ENCODE data around the gene SCGN. TPM values are rescaled to one million over a fixed set of nuclear protein-coding genes. Genes with fewer than 3 reads are reported as not detected.

SCGN gene
- total and polyA plus RNA-seq, 9 of the 15 experiments (the other 6 are each of a cell fraction or from before 2014, with no cell fraction given): not detected

GRCh38 chr6:25694366-25694765 is 42.4 kb downstream of the SCGN start (continued):
- TF ChIP-seq ESRRA (IDR thresholded peaks at IDR 0.05; ENCODE audit: borderline replicate concordance, low read depth) (no peak), POU5F1 (IDR thresholded peaks at IDR 0.05; ENCODE audit: borderline replicate concordance, low read depth, low read length, partially characterized antibody) (no peak)

GRCh38 chr6:25695671-25696070 is 43.7 kb downstream of the SCGN start:
- Histone ChIP-seq H3K4me1 (replicated peaks in 1 of 2; ENCODE audit: control insufficient read depth in 2 of 2, insufficient read depth in 2 of 2, low read length in 2 of 2) (peaks cover 0 to 7% of the 10 kb centered on the region in 2 experiments; a peak in 2 of 5 replicates), H3K27ac (ENCODE audit: extremely low read depth, low read depth, low read length) (no peak overlapping the region), H3K9me3 (replicated peaks; ENCODE audit: control insufficient read depth, insufficient read depth, low read depth, low read length) (no peaks in the 10 kb centered on the region), H3K4me3 (no peak overlapping the region), H3K9me1 (ENCODE audit: control insufficient read depth, insufficient read depth, low read length) (no peaks in the 10 kb centered on the region), H3K27me3 (ENCODE audit: control insufficient read depth in 2 of 2, insufficient read depth in 2 of 2, low read length in 2 of 2) (peaks cover 0 to 5% of the 10 kb centered on the region in 2 experiments; a peak in 2 of 5 replicates), H3K9ac (ENCODE audit: insufficient read depth in 1 of 2, low read depth in 2 of 2, low read length in 2 of 2) (no peak overlapping the region), H3K4me2 (ENCODE audit: insufficient read depth, low read length) (no peak overlapping the region), H3K79me2 (ENCODE audit: control insufficient read depth, insufficient read depth, low read length) (no peaks in the 10 kb centered on the region), H4K20me1 (replicated peaks; ENCODE audit: control insufficient read depth, insufficient read depth, low read length) (no peaks in the 10 kb centered on the region), H3K36me3 (ENCODE audit: control insufficient read depth, insufficient read depth, low read length) (no peaks in the 10 kb centered on the region), H2AFZ (ENCODE audit: low read depth, low read length) (no peak overlapping the region)
- ChIA-PET POLR2A (interaction anchor here (1.1 kb wide), 1 partner anchor 11 kb away, joined by 4 read pairs; no protein-coding TSS in a partner anchor), CTCF (ENCODE audit: low intra/inter-chr PET ratio) (no interaction called here)
- no TSS peak for BruUV-seq (replicated peaks)
- no peak for ATAC-seq
- intact Hi-C loops (cut with micrococcal nuclease): no loop called here
- in situ Hi-C loops (cut with MboI): no loop called here
- TF ChIP-seq ZNF668 (CRISPR knock-in tag; IDR thresholded peaks at IDR 0.05) (no peak), EGR1 (conservative IDR thresholded peaks at IDR 0.05) (no peak), PTTG1 (tag; IDR thresholded peaks at IDR 0.05; ENCODE audit: low read depth) (no peak), ZNF3 (CRISPR knock-in tag; IDR thresholded peaks at IDR 0.05) (no peak), CHAMP1 (IDR thresholded peaks at IDR 0.05) (no peak), GABPB1 (CRISPR knock-in tag; IDR thresholded peaks at IDR 0.05) (no peak), ZFP36 (IDR thresholded peaks at IDR 0.05; ENCODE audit: low read depth, low read length, partially characterized antibody) (no peak), ZNF76 (CRISPR knock-in tag; IDR thresholded peaks at IDR 0.05; ENCODE audit: borderline replicate concordance) (no peak), ZBTB2 (IDR thresholded peaks at IDR 0.05) (no peak), POLR2AphosphoS5 (IDR thresholded peaks at IDR 0.05; ENCODE audit: control insufficient read depth, insufficient read depth, low read depth, low read length) (no peak)
- TF ChIP-seq, protein P1, sequence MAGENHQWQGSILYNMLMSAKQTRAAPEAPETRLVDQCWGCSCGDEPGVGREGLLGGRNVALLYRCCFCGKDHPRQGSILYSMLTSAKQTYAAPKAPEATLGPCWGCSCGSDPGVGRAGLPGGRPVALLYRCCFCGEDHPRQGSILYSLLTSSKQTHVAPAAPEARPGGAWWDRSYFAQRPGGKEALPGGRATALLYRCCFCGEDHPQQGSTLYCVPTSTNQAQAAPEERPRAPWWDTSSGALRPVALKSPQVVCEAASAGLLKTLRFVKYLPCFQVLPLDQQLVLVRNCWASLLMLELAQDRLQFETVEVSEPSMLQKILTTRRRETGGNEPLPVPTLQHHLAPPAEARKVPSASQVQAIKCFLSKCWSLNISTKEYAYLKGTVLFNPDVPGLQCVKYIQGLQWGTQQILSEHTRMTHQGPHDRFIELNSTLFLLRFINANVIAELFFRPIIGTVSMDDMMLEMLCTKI (IDR thresholded peaks at IDR 0.05; ENCODE audit: partially characterized antibody): no peak
- TF ChIP-seq, protein P2, sequence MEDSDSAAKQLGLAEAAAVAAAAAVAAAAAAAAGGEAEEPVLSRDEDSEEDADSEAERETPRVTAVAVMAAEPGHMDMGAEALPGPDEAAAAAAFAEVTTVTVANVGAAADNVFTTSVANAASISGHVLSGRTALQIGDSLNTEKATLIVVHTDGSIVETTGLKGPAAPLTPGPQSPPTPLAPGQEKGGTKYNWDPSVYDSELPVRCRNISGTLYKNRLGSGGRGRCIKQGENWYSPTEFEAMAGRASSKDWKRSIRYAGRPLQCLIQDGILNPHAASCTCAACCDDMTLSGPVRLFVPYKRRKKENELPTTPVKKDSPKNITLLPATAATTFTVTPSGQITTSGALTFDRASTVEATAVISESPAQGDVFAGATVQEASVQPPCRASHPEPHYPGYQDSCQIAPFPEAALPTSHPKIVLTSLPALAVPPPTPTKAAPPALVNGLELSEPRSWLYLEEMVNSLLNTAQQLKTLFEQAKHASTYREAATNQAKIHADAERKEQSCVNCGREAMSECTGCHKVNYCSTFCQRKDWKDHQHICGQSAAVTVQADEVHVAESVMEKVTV (CRISPR knock-in tag; IDR thresholded peaks at IDR 0.05): no peak
- DNase-seq (ENCODE audit: extremely low read depth in 1 of 4, low spot score in 3 of 4): no peak
- 25% methylated on average over 2 of the region's 2 CpGs for WGBS (ENCODE audit: insufficient coverage, low coverage, missing lambda C conversion rate)
- FAIRE-seq: no peak

Measured in K562 (cell line).